ENCODE data around the gene ZNF730.

- TF ChIP-seq CTCF (IDR thresholded peaks at IDR 0.05; ENCODE audit: low read depth, low read length, poor library complexity, severe bottlenecking) (no peak), EZH2phosphoT487 (IDR thresholded peaks at IDR 0.05; ENCODE audit: borderline replicate concordance, low read length) (no peak)
Measured at GRCh38 chr19:23095418-23095817, 21.4 kb upstream of the ZNF730 start.

Data from DOHH2 (cell line).